SK-N-DZ (cell line): Measurements from ENCODE around the gene PPP1R9A.

Experiments
- DNase-seq: peaks from one replicate; pipeline ENCODE4 v3.0.0-alpha.2; 2015; ENCODE audit warnings: low spot score

The PPP1R9A gene

DNA sequence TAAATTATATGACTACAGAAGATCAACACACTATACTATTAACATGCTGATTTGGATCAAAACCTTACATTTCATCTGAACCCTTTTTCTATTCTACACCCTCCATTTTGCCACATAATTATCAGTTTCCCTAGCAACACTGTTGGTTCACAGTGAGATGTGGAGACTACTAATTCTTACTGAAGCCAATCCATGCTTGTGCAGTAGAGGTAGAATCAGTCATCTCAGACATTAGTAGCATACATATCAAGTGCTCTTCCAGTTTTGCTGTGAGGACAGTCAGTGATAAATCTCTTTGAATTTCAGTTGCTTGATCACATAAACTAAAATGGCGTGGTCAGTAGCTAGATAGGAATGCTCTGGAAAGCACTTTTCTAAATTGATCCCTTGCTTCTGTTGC lies 346.6 kb downstream of the PPP1R9A start:
- no peak for DNase-seq

DNA sequence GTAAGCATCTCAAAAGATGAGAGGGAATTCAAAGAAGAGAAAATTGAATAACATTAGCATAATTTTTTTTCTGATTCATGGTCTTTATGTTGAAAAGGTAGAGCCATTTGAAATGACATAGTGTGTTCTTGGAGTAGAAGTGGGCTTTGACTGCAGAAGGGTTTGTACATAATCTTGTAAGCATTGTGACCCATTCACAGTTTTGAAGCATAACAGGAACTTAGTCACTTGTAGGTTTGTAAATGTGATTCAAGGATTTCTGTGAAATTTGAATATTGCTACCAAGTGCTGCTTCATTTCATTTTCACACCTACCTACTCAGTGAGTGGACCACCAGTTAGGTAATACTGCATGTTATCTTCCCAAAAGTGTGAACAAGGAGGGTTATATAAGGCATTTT lies 348.3 kb downstream of the PPP1R9A start:
- DNase-seq = no peak

DNA sequence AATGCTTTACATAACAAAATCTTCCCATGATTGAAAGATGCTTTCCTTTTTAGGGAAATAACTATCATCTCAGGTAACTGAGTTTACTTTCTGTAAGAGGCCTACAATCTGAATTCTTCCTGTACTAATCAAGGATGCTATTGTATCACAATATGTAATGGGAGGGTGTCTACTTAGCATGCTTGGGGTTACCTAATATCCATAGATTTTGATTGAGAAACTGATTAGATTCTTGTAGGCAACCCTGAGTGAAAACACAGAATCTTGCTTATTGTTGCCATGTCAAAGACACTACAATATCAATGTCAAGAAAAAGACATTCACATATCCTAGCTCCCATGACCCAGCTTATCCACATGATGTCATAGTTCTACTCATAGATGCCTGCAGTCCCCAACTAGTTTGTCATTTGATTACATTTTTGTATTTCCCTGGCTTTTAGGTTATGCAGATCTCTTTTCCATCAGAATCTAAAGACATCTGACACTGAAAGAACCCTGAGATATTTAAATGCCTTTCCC lies 354.6 kb downstream of the PPP1R9A start:
- DNase-seq = no peak

GRCh38 chr7:95262875-95263274 lies 355.5 kb downstream of the PPP1R9A start:
- DNase-seq = no peak

DNA sequence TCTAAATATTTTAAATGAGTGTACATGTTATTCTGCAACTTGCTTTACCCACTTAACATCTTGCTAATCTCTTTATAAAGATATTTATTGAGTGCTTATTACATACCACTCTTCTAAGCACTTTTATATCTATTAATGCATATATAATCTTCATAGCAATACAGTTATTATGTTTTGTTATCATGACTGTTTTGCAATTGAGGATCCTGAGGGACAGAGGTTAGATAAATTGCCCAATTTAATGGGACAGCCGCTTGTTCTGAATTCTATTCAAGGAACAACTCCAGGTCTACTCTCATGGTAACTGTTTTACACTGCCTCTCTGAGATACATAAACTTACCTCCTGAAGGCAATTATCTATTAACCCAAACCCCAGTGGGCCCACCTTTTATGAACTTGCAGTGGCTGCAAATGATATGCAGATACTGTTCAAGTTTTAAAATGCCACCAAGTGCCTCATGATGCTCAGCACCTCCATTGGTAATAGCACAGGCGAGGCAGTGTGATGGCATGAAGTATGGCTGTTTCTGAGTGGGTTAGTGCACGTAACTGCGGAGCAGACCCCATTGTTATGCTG lies 356.5 kb downstream of the PPP1R9A start:
- DNase-seq = no peak

- no peak for DNase-seq
Measured at GRCh38 chr7:95264363-95264891, 357.0 kb downstream of the PPP1R9A start.

GRCh38 chr7:95265634-95266033 lies 358.2 kb downstream of the PPP1R9A start:
- DNase-seq = no peak

- no peak for DNase-seq
Measured at GRCh38 chr7:95267754-95268153, 360.4 kb downstream of the PPP1R9A start.

- no peak for DNase-seq
Measured at GRCh38 chr7:95269640-95270039, 362.2 kb downstream of the PPP1R9A start.

DNA sequence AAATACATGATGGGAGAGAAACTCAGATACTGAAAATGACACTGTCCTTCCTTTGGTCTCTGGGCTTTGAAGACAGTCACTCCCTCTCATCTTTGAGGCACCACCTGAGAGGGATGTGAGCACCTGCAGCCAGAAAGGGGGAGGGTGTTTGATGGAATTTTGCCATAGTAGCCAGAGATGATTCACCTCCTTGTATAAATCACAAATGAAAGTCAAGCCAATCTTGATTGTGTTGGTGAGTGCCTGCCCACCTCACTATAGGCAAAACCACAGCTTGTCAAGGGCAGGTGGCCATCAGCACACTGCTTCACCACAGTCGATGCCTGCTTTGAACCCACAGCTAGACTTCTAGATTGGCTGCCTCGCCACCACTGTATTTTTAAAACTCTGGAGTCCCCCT lies 368.7 kb downstream of the PPP1R9A start:
- no peak for DNase-seq

DNA sequence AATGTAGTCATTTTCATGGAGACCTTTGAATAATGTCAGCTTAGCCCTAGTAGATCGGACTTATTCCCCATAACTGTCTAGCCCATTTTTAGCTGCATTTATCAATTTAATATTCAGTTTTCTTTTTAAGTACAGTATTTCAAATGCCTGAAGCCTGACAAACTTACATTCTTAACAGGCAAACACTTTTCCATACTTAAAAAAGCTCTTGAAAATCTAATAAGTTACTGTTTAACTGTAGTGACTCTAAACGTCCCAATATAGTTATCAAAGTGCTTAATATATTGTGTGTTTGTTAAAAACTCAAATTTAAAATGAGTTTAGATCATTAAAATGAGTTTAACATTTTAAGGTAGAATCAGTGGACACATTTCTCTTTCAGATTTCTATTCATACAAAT lies 372.0 kb downstream of the PPP1R9A start:
- no peak for DNase-seq

DNA sequence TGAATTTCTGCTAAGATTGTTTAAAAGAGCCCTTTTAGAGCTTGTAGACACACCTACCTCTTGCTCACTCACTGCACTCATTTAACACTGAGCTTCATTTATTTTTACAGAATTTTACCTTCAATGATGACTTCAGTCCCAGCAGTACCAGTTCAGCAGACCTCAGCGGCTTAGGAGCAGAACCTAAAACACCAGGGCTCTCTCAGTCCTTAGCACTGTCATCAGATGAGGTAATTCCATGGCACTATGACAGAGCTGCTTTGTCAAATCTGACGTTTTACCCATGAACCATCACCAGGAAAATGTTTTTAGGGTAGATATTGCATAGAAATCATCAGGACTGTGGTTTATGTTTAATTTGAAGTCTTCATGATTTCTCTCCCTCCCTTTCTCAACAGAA lies 378.7 kb downstream of the PPP1R9A start:
- no peak for DNase-seq

- DNase-seq = no peak
Measured at GRCh38 chr7:95290166-95290830, 382.9 kb downstream of the PPP1R9A start.

DNA sequence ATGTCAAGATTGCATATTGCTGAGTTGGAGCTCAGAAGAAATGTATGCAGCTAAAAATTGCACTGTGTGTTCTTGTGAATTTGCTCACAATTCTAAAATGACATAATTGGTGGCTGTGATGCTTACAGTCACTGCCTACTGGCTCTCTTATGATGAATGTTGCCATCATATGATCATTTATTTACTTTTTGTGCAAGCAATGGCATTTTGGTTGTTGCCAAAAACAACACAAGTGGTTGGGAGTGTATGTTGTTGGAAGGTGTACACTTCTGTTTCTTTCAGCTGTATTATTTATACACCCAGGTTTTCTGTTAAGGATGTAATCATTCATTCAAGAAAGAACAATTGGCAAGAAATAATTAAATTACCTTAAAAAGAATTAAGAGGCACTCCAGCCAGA lies 388.0 kb downstream of the PPP1R9A start:
- no peak for DNase-seq

GRCh38 chr7:95296456-95296855 lies 389.1 kb downstream of the PPP1R9A start:
- DNase-seq = no peak

DNA sequence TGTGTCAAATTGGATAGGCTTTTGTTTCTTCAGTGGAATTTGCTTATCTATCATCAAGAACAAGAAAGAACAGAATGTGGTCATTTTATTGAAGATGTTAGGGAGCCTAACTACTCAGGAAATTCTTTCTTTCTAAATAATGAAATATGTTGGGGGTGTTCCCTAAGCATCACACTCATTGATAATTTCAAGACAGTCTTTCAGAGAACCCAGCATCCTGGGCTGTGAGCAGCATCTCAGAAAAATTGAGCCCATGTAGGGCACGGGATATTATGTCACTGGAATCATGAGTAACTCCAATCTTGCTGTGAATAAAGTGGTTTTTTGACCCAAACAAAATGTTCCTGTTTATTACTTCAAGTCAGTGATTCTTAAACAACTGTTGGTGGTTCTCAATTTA lies 389.6 kb downstream of the PPP1R9A start:
- DNase-seq = no peak

GRCh38 chr7:95298091-95298490 lies 390.7 kb downstream of the PPP1R9A start:
- no peak for DNase-seq

DNA sequence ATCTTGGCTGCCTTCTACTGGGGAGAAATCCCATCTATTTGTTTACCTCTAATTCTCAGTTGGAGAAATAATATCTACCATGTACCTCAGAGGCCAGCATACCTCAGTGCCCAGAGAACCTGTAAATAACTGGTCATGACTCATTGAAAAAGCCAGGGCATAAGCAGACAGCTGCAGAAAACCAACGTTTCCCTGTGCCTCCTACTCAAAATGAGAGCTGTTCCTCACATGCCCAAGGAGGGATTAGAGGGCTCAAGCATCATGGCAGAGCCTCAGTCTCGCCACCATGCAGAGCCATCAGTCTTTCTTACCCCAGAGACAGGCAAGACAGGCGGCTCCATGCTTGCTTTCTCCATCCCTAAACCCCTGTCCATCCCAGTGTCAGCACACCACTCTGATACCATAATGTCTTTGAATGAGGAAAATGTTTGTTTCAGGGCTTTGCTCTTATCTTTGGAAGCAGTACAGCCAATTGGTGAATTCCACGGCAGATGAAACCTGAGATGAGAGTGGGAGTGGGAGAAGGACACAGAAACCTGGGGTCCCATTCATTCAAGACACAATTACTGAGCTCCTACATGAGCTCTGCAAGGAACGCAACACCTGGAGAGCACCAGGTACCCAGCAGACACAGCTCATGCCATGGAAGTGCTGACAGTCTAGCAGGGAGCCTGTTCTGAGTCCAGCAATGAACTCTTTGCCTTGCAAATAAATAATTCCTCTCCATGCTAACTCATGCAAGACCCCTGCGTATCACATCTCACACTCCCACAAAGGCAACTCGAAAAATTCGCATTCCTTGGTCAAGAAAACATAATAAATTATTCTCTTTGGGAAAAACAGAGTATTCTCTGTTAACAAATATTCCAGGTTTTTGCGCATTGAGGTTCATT lies 395.9 kb downstream of the PPP1R9A start:
- no peak for DNase-seq

DNA sequence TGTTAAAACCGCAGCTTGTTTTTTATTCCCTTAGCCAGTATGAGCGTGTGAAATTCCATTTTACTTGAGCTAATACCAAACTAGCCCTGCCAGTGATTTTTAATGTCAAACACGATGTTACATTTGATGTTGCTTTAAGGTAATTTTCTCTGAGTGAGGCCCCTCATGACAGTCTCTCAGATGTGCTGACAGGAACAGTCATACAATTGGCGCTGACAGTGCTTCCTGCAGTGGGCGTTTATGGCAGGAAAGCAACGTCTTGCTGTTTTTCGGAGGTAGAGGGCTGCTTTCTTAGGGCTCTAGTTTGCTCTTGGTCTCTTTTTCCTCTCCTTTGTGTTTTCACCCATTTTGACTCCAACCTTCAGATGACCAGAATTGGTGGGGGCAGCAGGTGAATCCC lies 397.6 kb downstream of the PPP1R9A start:
- no peak for DNase-seq

DNA sequence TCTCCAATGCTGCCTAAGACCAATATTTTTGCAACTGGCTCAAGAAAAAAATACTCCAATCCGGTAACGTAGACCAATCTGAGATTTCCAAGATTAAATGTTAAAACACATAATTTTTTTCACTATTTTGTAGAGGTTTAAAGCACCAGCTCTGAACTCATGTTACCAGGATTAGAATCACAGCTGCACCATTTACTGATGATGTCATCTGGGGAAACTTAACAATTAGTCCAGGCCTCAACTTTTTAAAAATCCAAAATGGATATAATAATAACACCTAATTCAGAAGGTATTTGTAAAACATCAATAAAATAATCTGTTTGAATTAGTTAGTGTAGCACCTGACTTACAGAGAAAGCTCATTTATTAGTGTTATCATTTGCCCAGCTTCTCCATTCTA lies 402.6 kb downstream of the PPP1R9A start:
- DNase-seq = no peak

GRCh38 chr7:95311389-95311788 lies 404.0 kb downstream of the PPP1R9A start:
- DNase-seq = no peak

GRCh38 chr7:95312561-95312960 lies 405.2 kb downstream of the PPP1R9A start:
- no peak for DNase-seq
